ENCODE results near the gene JUP.
A peak's percentile ranks its signal among the peaks of the same experiment; 100 is the strongest.

The JUP gene

GRCh38 chr17:41823580-41823979 lies 37.1 kb upstream of the JUP start:
- H3K27ac ChIP-seq = peak overlapping the region; percentile 51
- CTCF ChIA-PET = interaction anchor here (0.6 to 0.7 kb wide), 2 partner anchors 11 to 914 kb away, joined by 3 read pairs; no protein-coding TSS in a partner anchor
- POLR2A ChIA-PET (ENCODE audit: low non-redundant PET) = interaction anchor here (0.6 to 0.7 kb wide), 2 partner anchors 14 to 41 kb away, joined by 3 read pairs; partner anchors contain the start of gene KLHL11
- DNase-seq (ENCODE audit: low spot score) = no peak
- TF ChIP-seq CTCF (conservative IDR thresholded peaks at IDR 0.05; ENCODE audit: low read depth) = no peak

GRCh38 chr17:41823141-41823524 lies 36.6 kb upstream of the JUP start:
- CTCF ChIA-PET = interaction anchor here (0.9 kb wide), 1 partner anchor 21 kb away, joined by 3 read pairs; no protein-coding TSS in a partner anchor
- H3K27ac ChIP-seq = peak overlapping the region; percentile 51
- no peak for TF ChIP-seq CTCF (conservative IDR thresholded peaks at IDR 0.05; ENCODE audit: low read depth)
- DNase-seq (ENCODE audit: low spot score) = no peak
- POLR2A ChIA-PET (ENCODE audit: low non-redundant PET) = interaction anchor here (0.7 kb wide), 1 partner anchor 42 kb away, joined by 3 read pairs; the partner anchor contains the start of gene KLHL11

GRCh38 chr17:41822216-41823140 lies 36.0 kb upstream of the JUP start:
- CTCF ChIA-PET = interaction anchor here (0.6 to 0.9 kb wide), 2 partner anchors 16 to 21 kb away, joined by 3 to 5 read pairs; no protein-coding TSS in a partner anchor
- POLR2A ChIA-PET (ENCODE audit: low non-redundant PET) = no interaction called here
- peak overlapping the region; percentile 51 for H3K27ac ChIP-seq
- TF ChIP-seq CTCF (conservative IDR thresholded peaks at IDR 0.05; ENCODE audit: low read depth) = no peak
- DNase-seq (ENCODE audit: low spot score) = no peak

- no peak for DNase-seq (ENCODE audit: low spot score)
- TF ChIP-seq CTCF (conservative IDR thresholded peaks at IDR 0.05; ENCODE audit: low read depth) = no peak
- POLR2A ChIA-PET (ENCODE audit: low non-redundant PET) = no interaction called here
- H3K27ac ChIP-seq = peak overlapping the region; percentile 51
- CTCF ChIA-PET = no interaction called here
These were observed 35.3 kb upstream of the JUP start for GRCh38 chr17:41821776-41822175.

- ChIA-PET CTCF (no interaction called here), POLR2A (ENCODE audit: low non-redundant PET) (no interaction called here)
- no peak for DNase-seq (ENCODE audit: low spot score)
- H3K27ac ChIP-seq = no peak overlapping the region; the same call in 1 of the 2 replicates
- no peak for TF ChIP-seq CTCF (conservative IDR thresholded peaks at IDR 0.05; ENCODE audit: low read depth)
These were observed 31.5 kb upstream of the JUP start for GRCh38 chr17:41818024-41818423.

- no peak for TF ChIP-seq CTCF (conservative IDR thresholded peaks at IDR 0.05; ENCODE audit: low read depth)
- POLR2A ChIA-PET (ENCODE audit: low non-redundant PET) = interaction anchor here (0.6 kb wide), 1 partner anchor 16 kb away, joined by 3 read pairs; no protein-coding TSS in a partner anchor
- peak overlapping the region; percentile 16; the same call in 1 of the 2 replicates for H3K27ac ChIP-seq
- CTCF ChIA-PET = no interaction called here
- DNase-seq (ENCODE audit: low spot score) = no peak
These were observed 30.3 kb upstream of the JUP start for GRCh38 chr17:41816637-41817320.
